H9 (cell line): ENCODE results near the gene STXBP6. TPM values are rescaled to one million over a fixed set of nuclear protein-coding genes. Genes with fewer than 3 reads are reported as not detected.

Experiments
- DNase-seq: peaks from one replicate; pipeline ENCODE4 v3.0.0-alpha.2; 2017
- H2AFZ ChIP-seq: one replicate; pipeline ENCODE4 v1.6.1; 2013; ENCODE audit warnings: mild to moderate bottlenecking, low read length, control low read depth, moderate library complexity
- H2AK5ac ChIP-seq: 2 replicates; pipeline ENCODE4 v1.6.1; 2013; ENCODE audit warnings: low read length, control low read depth, mixed read lengths; ENCODE audit not compliant: insufficient read length
- H2BK120ac ChIP-seq: one replicate; pipeline ENCODE4 v1.6.1; 2013; ENCODE audit warnings: low read depth, mild to moderate bottlenecking, low read length, control low read depth, inconsistent platforms; ENCODE audit not compliant: poor library complexity, severe bottlenecking
- H2BK12ac ChIP-seq: 2 replicates; pipeline ENCODE4 v1.6.1; 2013; ENCODE audit warnings: low read length, control low read depth, mixed read lengths, low read depth; ENCODE audit not compliant: insufficient read length
- H2BK15ac ChIP-seq: 2 replicates; pipeline ENCODE4 v1.6.1; 2013; ENCODE audit warnings: low read depth, low read length, control low read depth
- H2BK20ac ChIP-seq: one replicate; pipeline ENCODE4 v1.6.1; 2013; ENCODE audit warnings: low read depth, mild to moderate bottlenecking, low read length, control low read depth, inconsistent platforms; ENCODE audit not compliant: poor library complexity, severe bottlenecking
- H2BK5ac ChIP-seq: 2 replicates; pipeline ENCODE4 v1.6.1; 2013; ENCODE audit warnings: low read length, control low read depth, mixed read lengths; ENCODE audit not compliant: insufficient read length
- H3K14ac ChIP-seq: 2 replicates; pipeline ENCODE4 v1.6.1; 2013; ENCODE audit warnings: low read length, control low read depth; ENCODE audit not compliant: insufficient read depth
- H3K18ac ChIP-seq: 2 replicates; pipeline ENCODE4 v1.6.1; 2013; ENCODE audit warnings: low read depth, mild to moderate bottlenecking, mixed read lengths, low read length, control low read depth; ENCODE audit not compliant: insufficient read length
- H3K23ac ChIP-seq: 2 replicates; pipeline ENCODE4 v1.6.1; 2013; ENCODE audit warnings: low read length, control low read depth, mixed read lengths, low read depth; ENCODE audit not compliant: insufficient read length
- H3K23me2 ChIP-seq: 2 replicates; pipeline ENCODE4 v1.6.1; 2013; ENCODE audit warnings: low read depth, mild to moderate bottlenecking, mixed read lengths, low read length, control low read depth; ENCODE audit not compliant: insufficient read length, poor library complexity, severe bottlenecking
- H3K27ac ChIP-seq: 2 replicates; pipeline ENCODE4 v1.5.1; 2013; ENCODE audit warnings: low read length, control low read depth, mixed read lengths, low read depth; ENCODE audit not compliant: insufficient read length
- H3K27me3 ChIP-seq: 2 replicates; pipeline ENCODE4 v1.6.1; 2013; ENCODE audit warnings: low read length, control low read depth, inconsistent platforms; ENCODE audit not compliant: insufficient read depth
- H3K4ac ChIP-seq: 2 replicates; pipeline ENCODE4 v1.6.1; 2013; ENCODE audit warnings: low read depth, mild to moderate bottlenecking, control low read depth, inconsistent platforms, low read length, moderate library complexity
- H3K4me1 ChIP-seq: 2 replicates; pipeline ENCODE4 v1.6.1; 2013; ENCODE audit warnings: low read length, control low read depth, inconsistent platforms; ENCODE audit not compliant: insufficient read depth
- H3K4me2 ChIP-seq: 2 replicates; pipeline ENCODE4 v1.6.1; 2013; ENCODE audit warnings: low read length, control low read depth, mixed read lengths; ENCODE audit not compliant: insufficient read length, insufficient read depth
- H3K56ac ChIP-seq: 2 replicates; pipeline ENCODE4 v1.6.1; 2013; ENCODE audit warnings: low read depth, mild to moderate bottlenecking, mixed read lengths, low read length, control low read depth; ENCODE audit not compliant: insufficient read length
- H3K79me1 ChIP-seq: 2 replicates; pipeline ENCODE4 v1.6.1; 2013; ENCODE audit warnings: low read depth, mild to moderate bottlenecking, moderate library complexity, low read length, control low read depth, inconsistent platforms; ENCODE audit not compliant: insufficient read depth, poor library complexity, severe bottlenecking
- H3K79me2 ChIP-seq: 2 replicates; pipeline ENCODE4 v1.6.1; 2013; ENCODE audit warnings: low read length, control low read depth, inconsistent platforms; ENCODE audit not compliant: insufficient read depth
- H3K9ac ChIP-seq: 2 replicates; pipeline ENCODE4 v1.6.1; 2013; ENCODE audit warnings: low read length, control low read depth, mixed read lengths; ENCODE audit not compliant: insufficient read length; ENCODE audit errors: extremely low read depth
- H3K9me3 ChIP-seq: one replicate; pipeline ENCODE4 v1.6.1; 2013; ENCODE audit warnings: low read depth, low read length, inconsistent platforms; ENCODE audit not compliant: control insufficient read depth
- H3T11ph ChIP-seq: one replicate; pipeline ENCODE4 v1.6.1; 2013; ENCODE audit warnings: mild to moderate bottlenecking, low read length, control low read depth, inconsistent platforms
- H4K20me1 ChIP-seq: one replicate; pipeline ENCODE4 v1.6.1; 2013; ENCODE audit not compliant: control insufficient read depth, insufficient read length, insufficient read depth
- H4K5ac ChIP-seq: 2 replicates; pipeline ENCODE4 v1.6.1; 2013; ENCODE audit warnings: low read depth, mild to moderate bottlenecking, mixed read lengths, low read length, control low read depth; ENCODE audit not compliant: insufficient read length
- H4K8ac ChIP-seq: replicated peaks from 2 replicates; pipeline ENCODE4 v1.6.1; 2013; ENCODE audit warnings: low read length, control low read depth, mixed read lengths, low read depth; ENCODE audit not compliant: insufficient read length
- H4K91ac ChIP-seq: 2 replicates; pipeline ENCODE4 v1.6.1; 2013; ENCODE audit warnings: low read depth, mild to moderate bottlenecking, moderate library complexity, mixed read lengths, low read length, control low read depth; ENCODE audit not compliant: insufficient read length
- H3K27ac Mint-ChIP-seq, 3 experiments: 2 replicates in 2 of 3; 3 replicates in 1 of 3; pipeline ENCODE4 v1.8.0; 2020 to 2021; ENCODE audit warnings: mixed read lengths in 3 of 3, mild to moderate bottlenecking in 1 of 3, moderate library complexity in 1 of 3
- H3K27me3 Mint-ChIP-seq: 2 replicates; pipeline ENCODE4 v1.8.0; 2021; ENCODE audit warnings: low read depth, mild to moderate bottlenecking, moderate library complexity, mixed read lengths
- H3K36me3 Mint-ChIP-seq, 3 experiments: 2 replicates in 2 of 3; 3 replicates in 1 of 3; pipeline ENCODE4 v1.8.0; 2020 to 2021; ENCODE audit warnings: low read depth in 3 of 3, mixed read lengths in 3 of 3; ENCODE audit not compliant: insufficient read depth in 1 of 3
- H3K4me1 Mint-ChIP-seq, 2 experiments: 2 replicates each; pipeline ENCODE4 v1.8.0; 2020; ENCODE audit warnings: mixed read lengths in 2 of 2
- H3K4me3 Mint-ChIP-seq, 2 experiments: 2 replicates in 1 of 2; 3 replicates in 1 of 2; pipeline ENCODE4 v1.8.0; 2020 to 2021; ENCODE audit warnings: mild to moderate bottlenecking in 2 of 2, mixed read lengths in 2 of 2, moderate library complexity in 1 of 2
- H3K9me3 Mint-ChIP-seq, 2 experiments: 2 replicates in 1 of 2; 3 replicates in 1 of 2; pipeline ENCODE4 v1.8.0; 2020; ENCODE audit warnings: mild to moderate bottlenecking in 2 of 2, mixed read lengths in 2 of 2, moderate library complexity in 1 of 2
- WGBS: extraction: QIAGEN DNeasy Blood & Tissue Kit; methylation state at CpG from one replicate; pipeline ENCODE4 v1.1.7; 2013; ENCODE audit warnings: missing lambda C conversion rate, low lambda C conversion rate, mixed read lengths; ENCODE audit not compliant: insufficient read length; ENCODE audit errors: extremely low coverage; 5-methylcytosine and 5-hydroxymethylcytosine counted together
- total RNA-seq: library from RNA; stranded (reverse); gene quantifications from 2 replicates; pipeline ENCODE4 v1.2.1, GENCODE V29; 2021
- TF ChIP-seq, protein P1 (sequence below): fragments of 200-600 bp; sonication (generic); conservative IDR thresholded peaks from 3 replicates; pipeline ENCODE4 v1.8.0; 2021; ENCODE audit warnings: antibody characterized with exemption, mild to moderate bottlenecking

The STXBP6 gene
- total RNA-seq, 1 experiment from 2014 or later = 3.6 TPM

DNA sequence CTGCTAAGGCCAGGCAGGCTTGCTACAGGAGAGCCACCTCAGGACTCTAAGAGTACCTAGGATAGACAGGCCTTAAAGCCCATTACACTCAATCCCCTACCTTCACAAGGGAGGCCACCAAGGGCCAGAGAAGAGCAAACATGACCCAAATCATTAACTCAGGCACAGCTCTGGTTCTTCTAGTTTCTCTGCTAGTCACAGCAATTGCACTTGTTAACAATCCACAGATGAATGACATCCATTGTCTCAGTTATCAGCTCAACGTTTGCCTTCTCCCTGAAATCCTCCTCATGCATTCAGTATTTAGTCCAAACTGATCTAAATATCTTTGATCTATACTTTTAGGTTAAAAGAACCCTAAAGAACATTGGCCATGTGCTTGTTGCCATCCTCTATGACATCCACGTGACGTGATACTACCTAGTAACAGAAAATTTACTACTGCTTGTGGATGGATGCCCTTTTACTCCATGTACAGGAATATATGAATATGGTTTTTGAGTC, 164.5 kb downstream of the STXBP6 start:
- no peak overlapping the region for H3K4me2 ChIP-seq

More for the DNA sequence above, 164.5 kb downstream of the STXBP6 start:
- TF ChIP-seq, protein P1, sequence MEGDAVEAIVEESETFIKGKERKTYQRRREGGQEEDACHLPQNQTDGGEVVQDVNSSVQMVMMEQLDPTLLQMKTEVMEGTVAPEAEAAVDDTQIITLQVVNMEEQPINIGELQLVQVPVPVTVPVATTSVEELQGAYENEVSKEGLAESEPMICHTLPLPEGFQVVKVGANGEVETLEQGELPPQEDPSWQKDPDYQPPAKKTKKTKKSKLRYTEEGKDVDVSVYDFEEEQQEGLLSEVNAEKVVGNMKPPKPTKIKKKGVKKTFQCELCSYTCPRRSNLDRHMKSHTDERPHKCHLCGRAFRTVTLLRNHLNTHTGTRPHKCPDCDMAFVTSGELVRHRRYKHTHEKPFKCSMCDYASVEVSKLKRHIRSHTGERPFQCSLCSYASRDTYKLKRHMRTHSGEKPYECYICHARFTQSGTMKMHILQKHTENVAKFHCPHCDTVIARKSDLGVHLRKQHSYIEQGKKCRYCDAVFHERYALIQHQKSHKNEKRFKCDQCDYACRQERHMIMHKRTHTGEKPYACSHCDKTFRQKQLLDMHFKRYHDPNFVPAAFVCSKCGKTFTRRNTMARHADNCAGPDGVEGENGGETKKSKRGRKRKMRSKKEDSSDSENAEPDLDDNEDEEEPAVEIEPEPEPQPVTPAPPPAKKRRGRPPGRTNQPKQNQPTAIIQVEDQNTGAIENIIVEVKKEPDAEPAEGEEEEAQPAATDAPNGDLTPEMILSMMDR = no peak
- Histone ChIP-seq H3K9me3 (no peaks in the 10 kb centered on the region), H2BK120ac (no peak overlapping the region), H2BK12ac (no peak overlapping the region), H3K79me2 (no peaks in the 10 kb centered on the region), H4K5ac (no peak overlapping the region), H2AFZ (no peak overlapping the region), H3K18ac (no peak overlapping the region), H3K9ac (no peak overlapping the region), H3K23ac (no peak overlapping the region), H4K20me1 (no peaks in the 10 kb centered on the region), H3K56ac (no peak overlapping the region), H3T11ph (no peak overlapping the region), H3K23me2 (no peaks in the 10 kb centered on the region), H4K91ac (no peak overlapping the region), H3K79me1 (no peaks in the 10 kb centered on the region), H2BK5ac (no peak overlapping the region), H2AK5ac (no peak overlapping the region), H4K8ac (no peak overlapping the region), H3K4ac (no peak overlapping the region), H2BK20ac (no peak overlapping the region), H3K14ac (no peak overlapping the region), H3K27ac (no peak overlapping the region), H3K4me1 (no peaks in the 10 kb centered on the region), H2BK15ac (no peak overlapping the region), H3K27me3 (no peaks in the 10 kb centered on the region)
- Mint-ChIP-seq H3K4me1 (peaks cover 0 to 8% of the 10 kb centered on the region in 2 experiments; a peak in 1 of 4 replicates), H3K27me3 (no peaks in the 10 kb centered on the region), H3K9me3 (peaks cover 0 to 8% of the 10 kb centered on the region in 2 experiments; a peak in 3 of 5 replicates), H3K4me3 (no peak overlapping the region; a peak in 1 of 5 replicates), H3K27ac (no peak overlapping the region), H3K36me3 (peaks cover 0 to 1% (median 0%) of the 10 kb centered on the region in 3 experiments; a peak in 1 of 7 replicates)
- no CpG with 5 or more reads among the region's 3 CpGs for WGBS
- DNase-seq = no peak
